A172 (cell line): ENCODE measurements around the gene SP6. TPM values are rescaled to one million over a fixed set of nuclear protein-coding genes. Genes with fewer than 3 reads are reported as not detected.

Source experiments
- total RNA-seq: library from RNA; depleted of rRNA; stranded (reverse); fragments of >200 nt; shearing (Covaris generic); gene quantifications from 2 replicates; pipeline ENCODE4 v1.2.3, GENCODE V29; 2014; rRNA removed

SP6 gene
- total RNA-seq, 1 experiment from 2014 or later, result 0.19 TPM

Other genes starting within 250 kb of the SP6 start
- gene KPNB1, start 201.2 kb downstream of the SP6 start, total RNA-seq, result 360 and 467 TPM in 2 replicates
- gene TBKBP1, start 157.0 kb downstream of the SP6 start, total RNA-seq, result 3.3 and 5.5 TPM in 2 replicates
- gene TBX21, start 117.9 kb downstream of the SP6 start, total RNA-seq, result not detected in 2 replicates
- gene OSBPL7, start 29.4 kb downstream of the SP6 start, total RNA-seq, result 8.2 and 19.1 TPM in 2 replicates
- gene MRPL10, start 19.6 kb downstream of the SP6 start, total RNA-seq, result 41.9 and 58.5 TPM in 2 replicates
- gene LRRC46, start 19.5 kb downstream of the SP6 start, total RNA-seq, result 0.62 and 1.6 TPM in 2 replicates
- 56.8 and 65.4 TPM in 2 replicates for gene SCRN2, start 9.9 kb downstream of the SP6 start, total RNA-seq
- 1.2 and 2.5 TPM in 2 replicates for gene SP2, start 45.1 kb upstream of the SP6 start, total RNA-seq
- gene PNPO, start 90.4 kb upstream of the SP6 start, total RNA-seq, result 59.4 and 61.9 TPM in 2 replicates
- gene PRR15L, start 106.7 kb upstream of the SP6 start, total RNA-seq, result not detected in 2 replicates
- 87.2 and 96.9 TPM in 2 replicates for gene CDK5RAP3, start 120.0 kb upstream of the SP6 start, total RNA-seq
- 24.1 and 40.0 TPM in 2 replicates for gene COPZ2, start 186.6 kb upstream of the SP6 start, total RNA-seq
- gene NFE2L1, start 197.2 kb upstream of the SP6 start, total RNA-seq, result 73.6 and 140 TPM in 2 replicates